Cardiac fibroblast (primary cell): ENCODE data around the gene RBM17.
"Not testable (repeated sequence)": the region's sequence is repeated elsewhere in the genome, so short reads cannot be mapped to it uniquely, and the experiment has no call there.

ENCODE experiments used
- DNase-seq, 2 donors: peaks; one replicate each; pipeline versions ENCODE4 v3.0.0 to v3.0.0-alpha.2; 2010; ENCODE audit warnings: low read depth in 2 of 2
- H3K4me3 ChIP-seq, 2 donors: replicated peaks in 1 of 2; 1 replicate in 1 of 2; 2 replicates in 1 of 2; pipeline ENCODE4 v1.5.1; 2011; ENCODE audit warnings: low read depth in 2 of 2, low read length in 2 of 2, mild to moderate bottlenecking in 2 of 2, moderate library complexity in 1 of 2
- TF ChIP-seq, protein P1 (sequence below): IDR thresholded peaks from one replicate; pipeline ENCODE4 v1.5.1; 2011; ENCODE audit warnings: low read depth, mild to moderate bottlenecking, low read length, inconsistent platforms

RBM17 gene

GRCh38 chr10:6136215-6137201 lies 47.7 kb downstream of the RBM17 start:
- DNase-seq = peak; percentile 46 to 82
- H3K4me3 ChIP-seq = no peak overlapping the region
- TF ChIP-seq, protein P1, sequence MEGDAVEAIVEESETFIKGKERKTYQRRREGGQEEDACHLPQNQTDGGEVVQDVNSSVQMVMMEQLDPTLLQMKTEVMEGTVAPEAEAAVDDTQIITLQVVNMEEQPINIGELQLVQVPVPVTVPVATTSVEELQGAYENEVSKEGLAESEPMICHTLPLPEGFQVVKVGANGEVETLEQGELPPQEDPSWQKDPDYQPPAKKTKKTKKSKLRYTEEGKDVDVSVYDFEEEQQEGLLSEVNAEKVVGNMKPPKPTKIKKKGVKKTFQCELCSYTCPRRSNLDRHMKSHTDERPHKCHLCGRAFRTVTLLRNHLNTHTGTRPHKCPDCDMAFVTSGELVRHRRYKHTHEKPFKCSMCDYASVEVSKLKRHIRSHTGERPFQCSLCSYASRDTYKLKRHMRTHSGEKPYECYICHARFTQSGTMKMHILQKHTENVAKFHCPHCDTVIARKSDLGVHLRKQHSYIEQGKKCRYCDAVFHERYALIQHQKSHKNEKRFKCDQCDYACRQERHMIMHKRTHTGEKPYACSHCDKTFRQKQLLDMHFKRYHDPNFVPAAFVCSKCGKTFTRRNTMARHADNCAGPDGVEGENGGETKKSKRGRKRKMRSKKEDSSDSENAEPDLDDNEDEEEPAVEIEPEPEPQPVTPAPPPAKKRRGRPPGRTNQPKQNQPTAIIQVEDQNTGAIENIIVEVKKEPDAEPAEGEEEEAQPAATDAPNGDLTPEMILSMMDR = no peak

DNA sequence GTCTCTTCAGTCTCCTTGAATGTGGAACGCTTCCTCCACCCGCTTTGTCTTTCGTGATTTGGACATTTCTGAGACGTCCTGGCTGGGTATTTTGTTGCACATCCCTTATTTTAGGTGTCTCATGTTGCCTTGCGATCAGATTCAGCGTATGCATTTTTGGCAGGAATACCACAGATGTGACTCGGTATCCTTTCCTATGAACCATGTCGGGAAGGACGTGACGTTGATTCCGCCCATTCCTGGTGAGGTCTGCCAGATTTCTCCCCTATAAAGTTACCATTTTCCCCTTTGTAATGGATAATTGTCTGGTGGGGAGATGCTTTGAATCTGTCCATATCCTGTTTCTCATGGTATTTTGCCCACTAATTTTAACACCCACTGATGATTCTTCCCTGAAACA lies 49.6 kb downstream of the RBM17 start:
- no peak overlapping the region for H3K4me3 ChIP-seq
- no peak for DNase-seq
- TF ChIP-seq, protein P1 = no peak

DNA sequence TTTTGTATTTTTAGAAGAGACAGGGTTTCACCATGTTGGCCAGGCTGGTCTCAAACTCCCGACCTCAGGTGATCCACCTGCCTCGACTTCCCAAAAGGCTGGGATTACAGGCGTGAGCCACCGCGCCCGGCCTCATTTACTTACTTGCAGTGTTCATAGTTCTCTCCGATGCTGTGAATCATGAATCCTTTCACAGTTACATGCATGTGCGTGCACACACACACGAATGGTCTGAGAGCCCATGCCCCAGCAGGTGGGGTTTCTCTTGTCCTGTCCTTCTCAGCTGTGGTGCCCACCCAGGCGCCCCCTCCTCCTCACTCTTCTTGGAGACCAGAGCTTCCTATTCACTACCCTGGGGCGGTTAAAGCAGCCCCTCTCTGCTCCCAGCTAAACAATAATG lies 50.6 kb downstream of the RBM17 start:
- DNase-seq = no peak
- TF ChIP-seq, protein P1 = no peak
- no peak overlapping the region for H3K4me3 ChIP-seq

GRCh38 chr10:6140141-6140841 lies 51.5 kb downstream of the RBM17 start:
- no peak overlapping the region for H3K4me3 ChIP-seq
- TF ChIP-seq, protein P1 = no peak
- DNase-seq = no peak

GRCh38 chr10:6140965-6141295 lies 52.1 kb downstream of the RBM17 start:
- TF ChIP-seq, protein P1 = no peak
- peak overlapping the region; percentile 38 to 54 for H3K4me3 ChIP-seq
- DNase-seq = no peak

- H3K4me3 ChIP-seq = peak overlapping the region; percentile 38 to 54
- TF ChIP-seq, protein P1 = no peak
- DNase-seq = peak; percentile 77 to 89
Observed at GRCh38 chr10:6141296-6142151, 52.7 kb downstream of the RBM17 start.

DNA sequence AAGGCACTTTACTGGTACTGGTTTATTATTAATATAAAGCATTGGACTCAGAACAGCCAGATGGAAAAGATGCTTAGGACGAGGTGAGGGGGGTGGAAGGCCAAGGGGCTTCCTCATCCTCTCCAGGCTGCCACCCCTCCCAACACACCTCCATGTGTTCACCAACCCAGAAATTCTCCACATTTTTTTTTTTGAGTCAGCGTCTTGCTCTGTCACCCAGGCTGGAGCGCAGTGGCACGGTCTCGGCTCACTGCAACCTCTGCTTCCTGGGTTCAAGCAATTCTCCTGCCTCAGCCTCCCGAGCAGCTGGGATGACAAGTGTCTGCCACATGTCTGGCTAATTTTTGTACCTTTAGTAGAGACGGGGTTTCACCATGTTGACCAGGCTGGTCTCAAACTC lies 53.4 kb downstream of the RBM17 start:
- DNase-seq = peak in 1 of 2 donors; percentile 22
- H3K4me3 ChIP-seq = not testable (repeated sequence)
